ENCODE results near the gene RALB. TPM values are rescaled to one million over a fixed set of nuclear protein-coding genes. Genes with fewer than 3 reads are reported as not detected.
"Not testable (repeated sequence)": the region's sequence is repeated elsewhere in the genome, so short reads cannot be mapped to it uniquely, and the experiment has no call there.

The RALB gene
- total RNA-seq, 1 donor from 2014 or later: 41.7 TPM

GRCh38 chr2:120243875-120244553 is 8.6 kb upstream of the RALB start:
- DNase-seq: no peak

GRCh38 chr2:120244656-120245519 is 7.8 kb upstream of the RALB start:
- no peak for DNase-seq

DNA sequence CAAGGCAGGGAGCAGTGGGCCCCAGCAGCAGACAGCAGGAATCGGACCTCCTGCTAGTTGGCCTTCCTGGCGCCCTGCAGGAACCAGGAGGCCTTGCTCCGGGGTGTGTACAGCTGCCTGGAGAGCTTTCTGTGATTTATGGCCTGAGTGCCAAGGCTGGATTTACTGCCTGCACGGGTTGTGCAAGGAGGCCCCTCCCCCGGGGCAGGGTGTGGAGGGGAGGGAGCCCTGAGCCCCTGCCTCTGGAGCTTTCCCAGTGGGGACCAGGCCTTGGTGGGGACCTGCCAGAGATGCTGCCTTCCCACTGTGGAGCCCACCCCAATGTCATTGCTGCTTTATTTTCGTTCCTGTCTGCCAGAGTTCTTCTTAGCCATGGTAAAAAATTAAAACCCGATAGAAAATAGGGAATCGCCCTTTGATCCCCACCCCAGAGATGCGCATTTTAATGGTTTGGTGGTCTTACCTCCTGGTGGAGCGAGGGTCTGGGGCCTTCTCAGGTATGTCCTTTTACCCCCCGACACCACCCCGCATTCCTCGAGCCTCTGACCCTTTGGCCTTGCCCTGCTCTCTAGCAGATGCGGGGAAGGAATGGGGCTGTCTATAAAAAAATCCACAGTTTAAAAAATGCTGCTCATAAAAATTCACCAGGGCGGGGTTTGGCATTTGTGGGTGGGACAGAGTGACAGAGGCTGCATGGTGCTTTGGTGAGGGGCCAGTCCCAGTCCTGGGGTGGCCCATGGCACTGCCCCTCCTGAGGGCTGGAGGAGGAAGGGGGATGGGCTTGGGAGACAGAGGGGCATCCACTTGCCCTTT is 6.9 kb upstream of the RALB start:
- no peak for DNase-seq

DNA sequence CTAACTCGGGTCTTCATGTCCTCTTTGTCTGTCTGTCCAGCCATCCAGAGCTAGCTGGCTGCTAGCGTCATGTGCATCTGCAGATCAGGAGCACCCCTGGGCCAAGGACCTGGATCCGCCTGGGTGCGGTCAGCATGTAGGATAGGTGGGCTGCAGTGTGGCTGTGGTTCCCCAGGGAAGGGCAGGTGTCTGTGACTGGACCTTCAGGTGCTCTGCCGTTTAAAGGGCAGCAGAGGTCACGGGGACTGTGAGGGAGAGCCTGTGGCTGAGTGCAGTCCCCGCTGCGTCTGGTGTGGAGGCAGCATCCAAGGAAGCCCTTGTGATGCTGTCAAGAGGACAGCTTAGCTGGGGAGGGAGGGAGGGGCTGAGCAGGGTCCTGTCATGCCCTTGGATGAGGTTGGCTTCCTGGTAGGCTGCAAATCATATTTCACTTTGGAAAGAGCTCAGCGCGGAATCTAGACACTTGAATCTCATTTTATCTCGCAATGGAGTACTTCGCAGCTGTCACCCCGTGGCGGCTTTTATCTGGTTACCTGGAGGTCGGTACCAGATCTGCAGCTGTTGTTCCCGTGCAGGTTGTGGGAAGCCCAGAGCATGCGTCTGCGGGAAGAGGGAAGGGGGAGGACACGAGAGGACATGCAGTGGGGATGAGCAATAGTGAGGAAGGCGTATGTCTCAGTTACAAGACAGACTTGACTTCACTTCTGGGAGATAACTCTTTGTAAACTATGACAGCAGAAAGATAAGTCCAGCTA is 5.9 kb upstream of the RALB start:
- DNase-seq: no peak

DNA sequence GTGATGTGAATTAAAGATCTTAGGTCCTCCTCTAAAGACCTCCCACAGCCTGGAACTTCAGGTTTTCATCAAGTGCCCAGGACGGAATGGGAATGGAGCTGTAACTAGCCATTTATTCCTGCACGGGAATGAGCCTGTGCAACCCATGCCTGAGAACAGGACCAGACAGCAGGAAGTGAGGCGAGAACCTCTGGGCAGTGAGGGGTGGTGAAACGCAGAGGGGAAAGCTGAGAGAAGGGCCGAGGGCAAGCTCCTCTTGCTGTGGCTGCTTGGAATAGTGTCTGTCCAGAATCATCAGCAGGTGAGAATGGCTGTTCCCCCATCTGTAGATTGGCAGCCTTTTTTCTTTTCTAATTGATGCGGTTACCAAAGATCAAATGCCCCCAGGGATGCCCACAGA is 4.8 kb upstream of the RALB start:
- DNase-seq: no peak

DNA sequence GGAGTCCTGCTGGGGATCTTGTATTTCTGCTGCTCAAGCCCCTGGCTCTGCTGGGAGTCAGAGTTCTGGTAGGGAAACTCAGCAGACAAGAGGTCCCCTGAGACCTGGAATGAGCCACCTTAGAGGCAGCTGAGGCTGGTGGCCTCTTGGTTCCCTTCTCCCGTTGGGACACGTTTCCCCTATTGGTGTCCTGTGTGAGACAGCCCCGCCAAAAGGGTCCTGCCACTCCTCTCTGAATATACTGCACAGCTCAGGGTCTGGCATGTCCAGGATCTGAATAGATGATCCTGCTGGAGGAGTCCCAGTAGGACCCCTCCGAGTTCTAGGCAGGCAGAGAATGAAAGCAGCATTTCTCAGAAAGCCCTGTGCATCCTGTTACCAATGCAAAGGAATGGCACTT is 2.0 kb upstream of the RALB start:
- DNase-seq: no peak

GRCh38 chr2:120251078-120251477 is 1.6 kb upstream of the RALB start:
- no peak for DNase-seq

DNA sequence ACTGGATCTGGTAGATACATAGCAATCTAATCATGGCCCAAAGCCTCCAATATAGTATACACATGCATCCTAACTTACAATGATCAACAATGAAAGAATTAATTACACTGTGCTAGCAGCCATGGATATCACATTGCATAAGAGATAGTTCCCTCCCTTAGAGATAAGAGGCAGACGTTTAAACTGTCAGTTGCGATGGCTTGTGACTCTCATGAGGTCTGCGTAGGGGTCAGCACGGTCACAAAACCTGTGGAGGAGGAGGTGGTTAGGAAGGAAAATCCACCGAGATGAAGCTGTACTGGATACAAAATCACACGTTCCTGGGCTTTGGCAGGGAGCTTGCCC is 800 bp upstream of the RALB start:
- no peak for DNase-seq

GRCh38 chr2:120253021-120253882 is 600 bp downstream of the RALB start:
- DNase-seq: peak; percentile 75

DNA sequence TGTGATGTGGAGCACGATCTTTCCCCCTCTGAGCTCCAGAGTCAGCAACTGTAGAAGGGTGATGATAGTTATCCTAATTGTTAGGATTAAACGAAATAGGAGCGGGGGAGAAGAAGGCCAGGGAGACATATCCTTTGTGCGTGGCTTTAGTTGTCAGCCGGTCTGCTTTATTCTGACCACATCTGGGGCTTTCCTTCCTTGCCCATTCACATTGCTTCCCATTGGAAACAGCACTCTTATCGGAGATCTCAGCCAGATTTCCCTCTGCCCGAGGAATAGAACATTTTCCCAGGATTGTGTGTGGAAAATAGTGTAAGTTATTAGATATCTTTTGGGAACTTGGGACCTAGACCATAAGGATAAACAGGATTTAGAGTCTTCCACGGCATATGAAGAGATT is 1.5 kb downstream of the RALB start:
- DNase-seq: no peak

- DNase-seq: no peak
Observed at GRCh38 chr2:120255071-120255470, 2.4 kb downstream of the RALB start.

DNA sequence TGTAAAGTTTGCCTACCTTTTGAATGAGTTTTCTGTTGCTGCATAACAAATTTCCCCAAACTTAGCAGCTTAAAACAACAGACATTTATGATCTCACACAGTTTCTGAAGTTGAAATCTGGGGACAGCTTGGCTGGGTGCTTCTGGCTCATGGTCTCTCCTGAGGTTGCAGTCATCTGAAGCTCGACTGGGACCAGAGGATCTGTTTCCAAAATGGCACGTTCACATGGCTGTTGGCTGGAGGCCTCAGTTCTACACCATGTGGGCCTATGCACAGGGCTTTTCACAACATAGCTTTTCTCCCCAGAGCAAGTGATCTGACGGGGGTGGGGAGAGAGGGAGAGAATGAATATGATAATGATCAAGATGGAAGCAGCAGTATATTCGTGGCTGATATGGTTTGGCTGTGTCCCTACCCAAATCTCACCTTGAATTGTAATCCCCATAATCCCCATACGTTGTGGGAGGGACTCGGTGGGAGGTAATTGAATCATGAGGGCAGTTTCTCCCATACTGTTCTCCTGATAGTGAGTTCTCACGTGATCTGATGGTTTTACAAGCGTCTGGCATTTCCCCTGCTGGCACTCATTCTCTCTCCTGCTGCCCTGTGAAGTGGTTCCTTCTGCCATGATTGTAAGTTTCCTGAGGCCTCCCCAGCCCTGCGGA is 3.5 kb downstream of the RALB start:
- DNase-seq: no peak

GRCh38 chr2:120256651-120257000 is 4.0 kb downstream of the RALB start:
- no peak for DNase-seq

- no peak for DNase-seq
Observed at GRCh38 chr2:120257522-120257921, 4.9 kb downstream of the RALB start.

- no peak for DNase-seq
Observed at GRCh38 chr2:120258196-120258595, 5.5 kb downstream of the RALB start.

- not testable (repeated sequence) for DNase-seq
Observed at GRCh38 chr2:120259939-120260338, 7.3 kb downstream of the RALB start.

GRCh38 chr2:120260736-120261135 is 8.1 kb downstream of the RALB start:
- no peak for DNase-seq

- no peak for DNase-seq
Observed at GRCh38 chr2:120261387-120262006, 8.8 kb downstream of the RALB start.

GRCh38 chr2:120262150-120262549 is 9.5 kb downstream of the RALB start:
- DNase-seq: no peak

- DNase-seq: no peak
Observed at GRCh38 chr2:120262761-120263428, 10.2 kb downstream of the RALB start.
